Endothelial cell of umbilical vein (primary cell): ENCODE measurements around the gene TEC. TPM values are rescaled to one million over a fixed set of nuclear protein-coding genes. Genes with fewer than 3 reads are reported as not detected.

Experiments
- BruUV-seq: library from RNA; stranded (reverse); fragments of 400-500 nt; replicated peaks from 2 replicates; lab custom pipeline; 2021; lab: Mats Ljungman, UMichigan
- CTCF ChIA-PET: fragments of 300-600, 350-600 bp; sonication (Branson Sonifier 250); formaldehyde crosslinking; loops from one replicate; lab custom pipeline; 2021; ENCODE audit warnings: antibody characterized with exemption, inconsistent platforms; lab: Charles Lee
- POLR2A ChIA-PET: fragments of 300-600, 350-600 bp; sonication (Branson Sonifier 250); formaldehyde crosslinking; loops from one replicate; lab custom pipeline; 2021; ENCODE audit warnings: antibody characterized with exemption, inconsistent platforms; lab: Charles Lee
- DNase-seq: peaks from one replicate; pipeline ENCODE4 v3.0.0-alpha.2; 2011; ENCODE audit warnings: low read depth, low spot score
- FAIRE-seq: peaks from 2 replicates; lab custom pipeline; 2011; peaks lifted over from hg19 to GRCh38; lab: Jason Lieb, UNC
- H2AFZ ChIP-seq: 2 replicates; pipeline ENCODE4 v1.6.0; 2012; ENCODE audit warnings: low read depth, low read length, control low read depth, inconsistent platforms
- H3K27ac ChIP-seq: 2 replicates; pipeline ENCODE4 v1.5.1; 2011; ENCODE audit warnings: low read depth, mild to moderate bottlenecking, control low read depth, low read length, moderate library complexity; ENCODE audit not compliant: insufficient read depth
- H3K27me3 ChIP-seq, 2 experiments: 2 replicates each; pipeline versions ENCODE4 v1.6.0 to v1.6.1; 2011; ENCODE audit warnings: low read length in 2 of 2, mixed read lengths in 1 of 2; ENCODE audit not compliant: control insufficient read depth in 2 of 2, insufficient read depth in 2 of 2
- H3K36me3 ChIP-seq, 2 experiments: 2 replicates in 1 of 2; 3 replicates in 1 of 2; pipeline ENCODE4 v1.5.1; 2011; ENCODE audit warnings: low read length in 2 of 2, mild to moderate bottlenecking in 1 of 2, moderate library complexity in 1 of 2; ENCODE audit not compliant: control insufficient read depth in 2 of 2, insufficient read depth in 2 of 2; ENCODE audit errors: extremely low read depth in 1 of 2
- H3K4me1 ChIP-seq: 3 replicates; pipeline ENCODE4 v1.5.1; 2011; ENCODE audit warnings: mild to moderate bottlenecking, low read length; ENCODE audit not compliant: control insufficient read depth, insufficient read depth; ENCODE audit errors: extremely low read depth
- H3K4me2 ChIP-seq: 2 replicates; pipeline ENCODE4 v1.6.1; 2011; ENCODE audit warnings: low read length, control low read depth, mixed read lengths; ENCODE audit not compliant: insufficient read depth
- H3K4me3 ChIP-seq, 3 experiments: fragments of 200-600 bp in 1 of 3; sonication (generic), shearing (Covaris generic) in 1 of 3; replicated peaks in 1 of 3; 2 replicates each; pipeline ENCODE4 v1.5.1; 2011 to 2016; ENCODE audit warnings: control low read depth in 3 of 3, low read length in 3 of 3, mild to moderate bottlenecking in 2 of 3, inconsistent platforms in 1 of 3, low read depth in 1 of 3, moderate library complexity in 1 of 3; ENCODE audit not compliant: insufficient read depth in 1 of 3
- H3K79me2 ChIP-seq: 2 replicates; pipeline ENCODE4 v1.6.0; 2012; ENCODE audit warnings: low read length, inconsistent platforms; ENCODE audit not compliant: control insufficient read depth, insufficient read depth
- H3K9ac ChIP-seq: replicated peaks from 2 replicates; pipeline ENCODE3; 2011; ENCODE audit warnings: low read length, control low read depth; ENCODE audit not compliant: insufficient read depth; ENCODE audit errors: extremely low read depth
- H3K9me1 ChIP-seq: replicated peaks from 3 replicates; pipeline ENCODE4 v1.6.0; 2011; ENCODE audit warnings: mild to moderate bottlenecking, low read length; ENCODE audit not compliant: control insufficient read depth, insufficient read depth; ENCODE audit errors: extremely low read depth
- H3K9me3 ChIP-seq: replicated peaks from 2 replicates; pipeline ENCODE4 v1.5.1; 2012; ENCODE audit warnings: low read length, inconsistent platforms; ENCODE audit not compliant: control insufficient read depth, insufficient read depth
- H4K20me1 ChIP-seq: replicated peaks from 2 replicates; pipeline ENCODE3; 2011; ENCODE audit warnings: mild to moderate bottlenecking, low read length; ENCODE audit not compliant: control insufficient read depth, insufficient read depth; ENCODE audit errors: extremely low read depth
- CTCF ChIP-seq, 2 donors: IDR thresholded peaks; 1 replicate in 1 of 2; 2 replicates in 1 of 2; pipeline ENCODE4 v1.5.1; 2011; ENCODE audit warnings: low read length in 2 of 2, mild to moderate bottlenecking in 2 of 2, moderate library complexity in 2 of 2, control low read depth in 1 of 2, inconsistent platforms in 1 of 2, low read depth in 1 of 2; ENCODE audit not compliant: insufficient read depth in 1 of 2; ENCODE audit errors: extremely low read depth in 1 of 2
- EZH2 ChIP-seq: IDR thresholded peaks from 2 replicates; pipeline ENCODE4 v1.6.1; 2012; ENCODE audit warnings: borderline replicate concordance, low read depth, mild to moderate bottlenecking, moderate library complexity, low read length, inconsistent platforms; ENCODE audit not compliant: severe bottlenecking
- FOS ChIP-seq: IDR thresholded peaks from 2 replicates; pipeline ENCODE4 v1.6.1; 2011; ENCODE audit warnings: mild to moderate bottlenecking, low read length, moderate library complexity, borderline replicate concordance; ENCODE audit not compliant: insufficient read depth
- GATA2 ChIP-seq: IDR thresholded peaks from 2 replicates; pipeline ENCODE4 v1.7.0; 2011; ENCODE audit warnings: low read depth, mild to moderate bottlenecking, moderate library complexity, mixed read lengths, low read length; ENCODE audit not compliant: insufficient read length, insufficient read depth
- JUN ChIP-seq: IDR thresholded peaks from 2 replicates; pipeline ENCODE4 v1.6.1; 2011; ENCODE audit warnings: borderline replicate concordance, low read depth; ENCODE audit not compliant: insufficient read length, insufficient read depth
- MAX ChIP-seq: IDR thresholded peaks from 2 replicates; pipeline ENCODE4 v1.6.1; 2011; ENCODE audit not compliant: insufficient read depth, insufficient read length
- MYC ChIP-seq: IDR thresholded peaks from one replicate; pipeline ENCODE4 v1.6.1; 2011; ENCODE audit warnings: mild to moderate bottlenecking, low read depth, low read length
- POLR2A ChIP-seq: IDR thresholded peaks from 2 replicates; pipeline ENCODE4 v1.6.1; 2012; ENCODE audit warnings: low read depth, mild to moderate bottlenecking, control low read depth, low read length
- POLR2AphosphoS5 ChIP-seq: IDR thresholded peaks from 2 replicates; pipeline ENCODE4 v1.6.1; 2012; ENCODE audit warnings: low read depth, mild to moderate bottlenecking, control low read depth, low read length, moderate library complexity; ENCODE audit not compliant: insufficient read depth
- dilution Hi-C: fragments of 300-500 bp; cut with MboI; formaldehyde crosslinking; loops from one replicate; pipeline ENCODE4 v1.15.0; 2019; ENCODE audit warnings: low sequenced_read_pairs; ENCODE audit not compliant: extremely low pct_ligation_motif_present
- intact Hi-C: fragments of 100-400 bp; cut with micrococcal nuclease; formaldehyde crosslinking; loops from one replicate; pipeline ENCODE4 v1.10.0; 2022
- polyA plus RNA-seq, 4 experiments: library from polyadenylated mRNA; depleted of rRNA in 3 of 4; stranded (reverse) in 3 of 4; unstranded in 1 of 4; fragments of >200 nt; gene quantifications; 2 replicates each; pipeline versions ENCODE4 v1.2.1 to v1.2.3, GENCODE V29; 2011 to 2012; ENCODE audit warnings: missing spikeins in 1 of 4
- total RNA-seq: library from RNA; stranded (reverse); gene quantifications from 2 replicates; pipeline ENCODE4 v1.2.3, GENCODE V29; 2021

TEC gene
- total and polyA plus RNA-seq, 2 donors (not counting 3 experiments of a cell fraction or from before 2014, with no cell fraction given), result 0.08 to 0.86 TPM

- Histone ChIP-seq H3K9me1 (no peaks in the 10 kb centered on the region), H3K4me3 (no peak overlapping the region), H3K27ac (no peak overlapping the region), H3K4me1 (peaks cover 2% of the 10 kb centered on the region), H3K9ac (no peak overlapping the region), H2AFZ (no peak overlapping the region), H3K4me2 (no peak overlapping the region), H4K20me1 (no peaks in the 10 kb centered on the region), H3K79me2 (no peaks in the 10 kb centered on the region), H3K27me3 (peaks cover 0 to 2% of the 10 kb centered on the region in 2 experiments), H3K9me3 (no peaks in the 10 kb centered on the region), H3K36me3 (no peaks in the 10 kb centered on the region)
- TF ChIP-seq GATA2 (no peak), JUN (no peak), CTCF (IDR thresholded peaks at IDR 0.05; ENCODE audit: extremely low read depth in 1 of 2, insufficient read depth in 1 of 2, low read depth in 1 of 2, low read length in 2 of 2) (no peak)
- dilution Hi-C loops, result no loop called here
- CTCF ChIA-PET, result no interaction called here
- no TSS peak for BruUV-seq
- POLR2A ChIA-PET, result no interaction called here
- intact Hi-C loops, result no loop called here
- DNase-seq (no peak), FAIRE-seq (no peak)
These were observed 1.4 kb upstream of the TEC start for GRCh38 chr4:48270951-48271473.

GRCh38 chr4:48270523-48270897, 872 bp upstream of the TEC start:
- no peak for TF ChIP-seq FOS
- no peak for TF ChIP-seq MYC
- no peak for TF ChIP-seq JUN
- no peak for TF ChIP-seq EZH2
- no peak for TF ChIP-seq CTCF (IDR thresholded peaks at IDR 0.05; ENCODE audit: extremely low read depth in 1 of 2, insufficient read depth in 1 of 2, low read depth in 1 of 2, low read length in 2 of 2)
- no peak for TF ChIP-seq MAX
- TF ChIP-seq POLR2A, result no peak
- TF ChIP-seq GATA2, result no peak
- TF ChIP-seq POLR2AphosphoS5, result no peak
- no peak overlapping the region for H3K27ac ChIP-seq
- no peaks in the 10 kb centered on the region for H3K9me3 ChIP-seq
- intact Hi-C loops (no loop called here), dilution Hi-C loops (no loop called here)
- H3K27me3 ChIP-seq, result peaks cover 0 to 2% of the 10 kb centered on the region in 2 experiments
- H3K4me1 ChIP-seq, result peaks cover 2% of the 10 kb centered on the region
- ChIA-PET POLR2A (no interaction called here), CTCF (no interaction called here)
- peak overlapping the region; percentile 81 for H3K4me2 ChIP-seq
- DNase-seq, result no peak
- H3K4me3 ChIP-seq, result no peak overlapping the region
- no peaks in the 10 kb centered on the region for H3K36me3 ChIP-seq
- H3K79me2 ChIP-seq, result no peaks in the 10 kb centered on the region
- no peak for FAIRE-seq
- BruUV-seq, result no TSS peak
- no peak overlapping the region for H3K9ac ChIP-seq
- no peaks in the 10 kb centered on the region for H4K20me1 ChIP-seq
- H3K9me1 ChIP-seq, result no peaks in the 10 kb centered on the region
- no peak overlapping the region for H2AFZ ChIP-seq
